Measurements from ENCODE around the gene NCOA5.
"Not testable (repeated sequence)": the region's sequence is repeated elsewhere in the genome, so short reads cannot be mapped to it uniquely, and the experiment has no call there.

NCOA5 gene

DNA sequence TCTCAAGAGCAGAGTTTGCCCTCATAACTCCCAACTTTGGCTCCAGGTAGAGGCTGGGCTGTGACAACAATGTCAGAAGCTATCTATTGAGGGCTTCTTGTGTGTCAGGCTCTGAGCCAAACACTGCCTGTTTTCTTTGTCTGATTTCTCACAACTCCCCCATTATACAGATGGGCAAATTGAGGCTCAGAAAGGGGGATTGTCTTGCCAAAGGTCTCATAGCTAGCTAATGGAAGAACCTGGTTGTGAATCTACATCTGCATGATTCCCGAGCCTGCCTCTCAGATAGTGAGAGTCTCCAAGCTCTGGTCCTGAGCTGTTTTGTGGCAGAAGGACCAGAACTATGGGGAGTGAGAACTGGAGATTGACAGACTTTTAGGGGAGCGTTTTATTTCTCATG, 29.8 kb upstream of the NCOA5 start:
- no peak for DNase-seq

DNA sequence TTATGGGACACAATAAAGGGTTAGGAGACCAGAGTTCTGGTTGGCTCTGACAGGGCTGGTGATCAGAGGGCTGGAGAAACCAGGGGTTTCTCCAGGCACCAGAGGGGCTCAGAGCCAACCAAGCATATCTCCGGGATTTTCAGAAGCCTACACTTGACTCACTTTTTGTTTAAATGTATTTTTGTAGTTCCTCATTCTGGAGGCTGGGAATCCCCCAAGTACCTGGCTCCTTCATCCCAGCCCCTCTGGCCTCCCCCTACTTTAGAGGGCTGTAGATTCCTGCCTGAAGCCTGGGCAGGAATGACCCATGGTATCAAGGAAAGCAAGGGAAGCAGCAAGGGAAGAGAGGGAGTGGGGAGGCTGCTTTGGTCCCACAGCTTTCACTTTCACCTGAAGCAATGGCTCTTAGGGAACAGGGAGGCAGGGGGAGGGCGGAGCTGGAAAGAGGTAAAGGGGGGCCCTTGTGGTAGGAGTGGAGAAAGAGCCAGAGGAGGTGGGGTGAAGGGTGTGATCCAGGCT, 29.3 kb upstream of the NCOA5 start:
- DNase-seq, result no peak

DNA sequence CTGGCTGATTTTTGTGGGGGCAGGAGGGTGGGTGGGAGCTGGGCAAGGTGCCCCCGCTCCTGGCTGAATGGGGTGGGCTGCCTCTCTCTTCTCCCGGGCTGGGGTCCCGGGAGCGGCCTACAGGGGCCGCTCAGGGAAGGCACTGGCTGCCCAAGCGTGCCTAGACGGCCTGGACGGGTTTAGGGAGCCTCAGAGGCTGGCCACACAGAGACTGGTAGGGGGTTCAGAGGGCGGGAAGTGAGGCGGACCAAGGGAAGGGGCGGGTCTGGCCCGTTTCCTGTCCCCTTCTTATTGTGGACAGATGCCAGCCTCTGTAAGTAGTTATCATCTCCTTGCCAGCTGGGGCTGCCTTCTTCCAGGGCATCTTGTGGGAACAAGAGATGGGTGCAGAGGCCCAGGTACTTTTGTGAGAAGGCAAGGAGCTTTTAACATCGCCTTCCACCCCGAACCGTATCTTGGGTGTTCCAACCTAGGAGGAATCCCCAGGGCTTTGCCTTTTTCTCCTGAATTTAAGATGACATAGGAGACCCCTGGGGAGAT, 28.8 kb upstream of the NCOA5 start:
- no peak for DNase-seq

DNA sequence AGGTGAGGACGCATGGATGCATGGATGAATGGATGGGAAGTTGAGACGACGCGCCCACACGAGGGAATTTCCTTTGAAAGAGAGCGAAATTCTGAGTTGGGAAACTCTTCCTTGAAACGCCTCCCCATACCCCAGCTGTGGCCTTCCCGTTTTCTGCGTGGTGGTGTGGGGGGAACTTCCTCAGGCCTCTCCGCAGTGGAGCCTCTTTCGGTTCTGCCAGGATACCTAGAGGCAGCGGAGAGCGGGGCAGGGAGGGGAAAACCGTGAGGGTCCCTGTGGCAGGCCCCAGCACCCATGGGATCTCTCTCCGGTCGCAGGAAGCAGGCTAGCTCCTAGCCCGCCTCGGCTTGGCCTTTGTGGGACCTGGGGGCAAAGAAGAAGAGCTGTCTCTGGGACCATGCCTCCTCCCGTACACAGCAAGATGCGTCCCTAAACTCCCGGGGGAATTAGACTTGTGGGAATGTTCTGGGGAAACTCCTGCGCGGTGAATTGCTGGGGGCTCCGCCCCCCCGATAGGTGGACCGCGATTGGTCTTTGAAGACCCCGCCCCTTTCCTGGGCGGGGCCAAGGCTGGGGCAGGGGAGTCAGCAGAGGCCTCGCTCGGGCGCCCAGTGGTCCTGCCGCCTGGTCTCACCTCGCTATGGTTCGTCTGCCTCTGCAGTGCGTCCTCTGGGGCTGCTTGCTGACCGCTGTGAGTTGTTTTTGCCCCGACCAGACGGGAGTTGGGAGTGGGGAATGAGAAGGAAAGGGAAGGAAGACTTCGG, 28.1 kb upstream of the NCOA5 start, which contains the start of gene CD40:
TSS of gene CD40 (plus strand) at position 611 of the 764 bp plus-strand sequence. CDS start at position 641, 30 bp downstream.
- DNase-seq, result no peak

DNA sequence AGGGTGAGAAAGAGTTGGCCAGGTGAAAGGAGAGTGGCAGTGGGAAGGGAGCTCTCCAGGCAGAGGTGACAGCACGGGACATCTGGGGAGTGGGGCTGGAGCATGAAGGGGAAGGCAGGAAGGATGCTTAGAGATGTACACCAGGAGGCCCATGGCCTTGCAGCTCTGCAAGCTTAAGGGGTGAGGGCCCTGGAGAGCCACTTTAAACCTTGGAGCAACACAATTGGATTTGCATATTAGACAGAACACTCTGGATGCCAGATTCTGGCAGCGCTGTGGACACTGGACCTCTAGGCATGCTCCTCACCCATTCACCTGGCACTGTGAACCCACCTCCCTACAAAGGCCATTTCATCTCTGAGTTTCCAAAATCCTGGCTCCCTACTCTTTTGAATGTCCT, 24.7 kb upstream of the NCOA5 start:
- DNase-seq, result no peak

DNA sequence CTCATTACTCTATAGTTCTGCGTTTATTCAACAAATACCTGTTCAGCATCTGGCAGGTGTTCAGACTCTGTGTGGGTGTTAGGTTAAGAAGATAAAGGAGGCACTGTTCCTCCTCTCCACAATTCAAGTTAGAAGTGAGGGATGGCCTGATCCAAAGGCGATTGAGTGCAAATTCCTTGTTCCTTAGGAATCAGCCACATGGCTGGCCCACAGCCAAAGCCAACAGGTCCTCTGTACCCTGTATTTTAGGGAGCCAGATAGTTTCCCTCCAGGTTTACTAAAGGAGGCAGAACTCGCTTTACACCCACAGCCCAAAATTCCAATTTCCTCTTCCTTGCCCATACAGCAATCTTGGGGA, 23.3 kb upstream of the NCOA5 start:
- no peak for DNase-seq

DNA sequence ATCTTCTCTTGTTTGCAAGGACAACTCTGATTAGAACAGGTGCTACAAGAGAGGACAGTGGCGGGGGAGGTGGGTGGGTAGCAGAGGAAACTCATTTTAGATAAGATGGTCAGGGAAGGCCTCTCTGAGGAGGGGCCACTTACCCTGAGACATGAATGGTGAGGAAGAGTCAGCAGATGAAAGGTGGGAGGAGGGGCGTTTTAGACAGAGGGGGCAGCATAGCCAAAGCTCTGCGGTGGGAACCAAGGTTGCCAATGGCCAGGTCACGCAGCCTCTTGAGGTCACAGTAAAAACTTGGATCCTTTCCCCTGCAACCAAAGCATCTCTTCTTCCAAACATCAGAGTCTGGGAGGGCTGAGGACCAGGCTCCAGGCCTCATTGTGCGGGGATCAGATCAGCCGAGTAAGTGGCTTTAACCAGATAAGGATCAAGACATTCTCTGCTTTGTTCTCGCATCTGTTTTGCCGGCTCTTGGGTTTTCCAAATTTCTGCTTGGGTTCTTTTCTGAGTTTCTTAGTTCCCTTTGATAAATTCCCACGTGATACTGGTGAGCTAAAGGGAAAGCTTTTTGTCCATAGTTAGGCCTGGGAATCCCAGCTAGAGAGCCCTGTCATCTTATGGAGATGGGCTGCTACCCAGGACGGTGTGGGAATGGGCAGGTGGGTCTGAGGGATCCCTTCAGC, 22.8 kb upstream of the NCOA5 start:
- DNase-seq, result no peak

DNA sequence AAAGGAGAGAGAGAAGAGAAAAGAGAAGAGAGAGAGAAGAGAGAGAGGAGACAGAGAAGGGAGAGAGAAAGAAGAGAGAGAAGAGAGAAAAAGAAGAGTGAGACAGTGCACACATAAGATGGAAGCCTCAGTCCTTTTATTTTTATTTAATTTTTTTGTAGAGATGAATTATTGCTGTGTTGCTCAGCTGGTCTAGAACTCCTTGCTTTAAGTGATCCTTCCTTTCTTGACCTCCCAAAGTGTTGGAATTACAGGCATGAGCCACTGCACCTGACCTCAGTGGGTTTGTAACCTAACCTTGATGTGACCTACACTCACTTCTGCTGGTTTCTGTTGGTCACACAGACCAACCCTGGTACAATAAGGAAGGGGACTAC, 22.1 kb upstream of the NCOA5 start:
- DNase-seq, result no peak

DNA sequence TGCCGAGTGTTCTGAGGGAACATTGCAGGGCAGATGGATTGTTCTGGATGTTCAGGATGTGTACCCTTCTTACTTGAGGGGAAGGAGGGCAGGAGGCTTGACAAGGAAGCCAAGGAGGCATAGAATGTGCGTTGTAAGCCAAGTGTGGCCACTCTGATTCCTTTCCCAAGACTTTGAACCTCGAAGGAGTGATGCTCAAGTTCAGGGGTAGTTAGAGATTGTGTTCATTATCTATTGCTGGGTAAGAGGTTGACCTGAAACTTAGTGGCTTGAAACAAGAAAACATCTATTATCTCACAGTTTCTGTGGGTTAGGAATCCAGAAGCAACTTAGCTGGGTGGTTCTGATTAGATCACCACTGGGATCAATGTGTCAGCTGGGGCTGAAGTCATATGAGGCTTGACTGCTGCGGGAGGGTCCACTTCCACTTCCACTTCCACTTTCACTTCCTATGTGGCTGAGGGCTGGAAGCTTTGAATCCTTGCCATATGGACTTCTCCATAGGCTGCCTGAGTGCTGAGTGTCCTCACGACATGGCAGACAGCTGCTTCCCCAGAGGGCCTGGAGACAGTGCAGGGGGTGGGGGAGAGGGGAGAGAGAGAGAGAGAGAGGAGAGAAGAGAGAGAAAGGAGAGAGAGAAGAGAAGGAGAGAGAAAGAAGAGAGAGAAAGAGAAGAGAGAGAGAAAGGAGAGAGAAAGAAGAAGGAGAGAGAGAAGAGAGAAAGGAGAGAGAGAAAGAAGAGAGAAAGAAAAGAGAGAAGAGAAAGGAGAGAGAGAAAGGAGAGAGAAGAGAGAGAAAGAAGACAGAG, 21.5 kb upstream of the NCOA5 start:
- no peak for DNase-seq

DNA sequence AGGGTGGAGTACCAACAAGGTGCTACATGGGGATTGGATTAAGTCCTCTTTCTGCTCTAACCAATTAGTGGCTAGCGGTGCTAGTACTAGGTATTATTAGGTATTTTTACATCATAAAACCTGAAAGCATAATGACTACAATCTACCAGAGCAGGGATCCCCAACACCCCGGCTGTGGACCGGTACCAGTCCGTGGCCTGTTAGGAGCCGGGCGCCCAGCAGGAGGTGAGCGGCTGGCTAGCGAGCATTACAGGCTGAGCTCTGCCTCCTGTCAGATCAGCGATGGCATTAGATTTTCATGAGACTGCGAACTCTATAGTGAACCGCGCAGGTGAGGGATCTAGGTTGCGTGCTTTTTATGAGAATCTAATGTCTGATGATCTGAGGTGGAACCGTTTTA, 19.2 kb upstream of the NCOA5 start:
- no peak for DNase-seq

DNA sequence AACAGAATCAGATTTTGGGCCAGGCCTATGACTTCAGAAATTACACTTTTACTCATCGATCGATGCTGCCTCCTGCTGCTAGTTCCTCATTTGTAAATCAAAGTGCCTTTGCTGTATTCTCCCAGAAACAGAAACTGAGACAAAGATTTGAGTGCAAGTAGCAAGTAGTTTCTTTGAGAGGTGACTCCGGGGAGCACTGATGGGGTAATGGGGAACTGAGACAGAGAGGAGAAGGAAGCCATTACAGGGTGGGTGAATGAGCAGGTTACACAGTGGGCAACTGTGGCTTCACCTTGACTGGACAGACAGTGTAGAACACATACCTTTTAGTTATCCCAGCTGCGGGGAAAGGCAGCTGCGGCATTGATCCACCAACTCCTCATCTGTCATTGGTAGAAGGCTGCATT, 18.7 kb upstream of the NCOA5 start:
- no peak for DNase-seq

DNA sequence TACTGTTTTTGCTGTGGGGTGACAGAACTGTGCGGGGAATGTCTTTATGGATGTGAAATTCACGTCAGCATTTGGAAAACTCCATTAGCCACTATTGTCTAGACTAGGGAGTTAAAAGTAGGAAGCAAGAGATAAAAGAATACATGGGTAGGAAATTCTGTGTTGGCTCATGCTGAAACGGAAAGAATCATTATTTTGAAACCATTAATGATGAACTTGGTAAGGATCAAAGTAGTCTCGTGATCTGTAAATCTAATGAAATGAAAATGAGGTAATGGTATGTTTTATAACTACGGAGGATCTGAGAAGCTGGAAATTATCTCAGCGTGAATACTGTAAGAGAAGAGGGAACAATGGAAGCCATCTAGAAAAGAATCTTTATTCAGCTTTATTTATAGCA, 17.3 kb upstream of the NCOA5 start:
- DNase-seq, result no peak

DNA sequence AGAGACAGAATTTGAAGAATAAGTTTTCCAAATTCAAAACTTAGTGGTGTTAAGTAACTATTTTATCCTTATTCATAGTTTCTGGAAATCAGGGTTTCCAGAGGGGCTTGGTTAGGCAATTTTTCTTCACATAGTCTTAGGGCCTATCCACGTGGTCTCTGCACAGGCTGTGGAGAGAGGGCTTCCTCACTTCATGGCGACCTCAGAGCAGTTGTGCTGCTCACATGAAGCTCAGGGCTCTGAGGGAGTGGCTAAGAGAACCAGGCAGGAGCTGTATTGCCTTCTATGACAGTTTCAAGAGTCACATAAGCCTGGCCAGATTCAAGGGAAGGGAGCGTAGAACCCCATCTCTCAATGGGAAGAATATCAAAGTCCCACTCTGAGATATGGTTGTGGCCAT, 14.5 kb upstream of the NCOA5 start:
- DNase-seq, result no peak

DNA sequence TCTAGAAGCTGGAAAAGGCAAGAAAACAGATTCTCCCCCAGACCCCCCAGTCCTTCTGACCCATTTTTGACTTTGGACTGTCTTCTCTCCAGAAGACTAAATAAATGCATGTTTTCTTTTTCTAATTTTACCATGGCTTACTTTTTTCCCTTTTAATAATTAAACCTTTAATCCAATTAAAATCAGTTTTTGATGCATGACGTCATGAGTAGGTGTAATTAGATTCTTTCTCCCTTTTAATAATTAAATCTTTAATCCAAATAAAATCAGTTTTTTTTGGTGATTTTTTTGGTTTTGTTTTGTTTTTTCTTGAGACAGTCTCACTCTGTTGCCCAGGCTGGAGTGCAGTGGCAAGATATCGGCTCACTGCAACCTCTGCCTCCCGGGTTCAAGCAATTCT, 13.2 kb upstream of the NCOA5 start:
- no peak for DNase-seq

DNA sequence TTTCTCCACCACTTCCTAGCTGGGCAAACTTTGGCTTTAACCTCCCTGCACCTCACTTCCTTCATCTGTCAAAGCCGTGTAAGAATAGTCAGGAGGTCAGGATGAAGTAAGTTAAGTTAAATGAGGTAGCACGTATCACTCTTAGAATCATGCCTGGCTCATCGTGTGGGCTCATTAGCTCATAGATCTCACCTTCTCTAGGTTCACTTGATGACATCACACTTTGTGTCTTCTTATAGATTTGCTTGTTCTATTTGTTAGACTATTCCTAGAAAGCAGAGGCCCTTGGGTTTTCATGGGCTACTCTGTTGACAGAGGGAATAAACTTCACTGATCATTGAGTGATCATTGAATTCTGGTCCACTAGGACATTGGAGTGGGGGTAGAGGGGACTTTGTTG, 12.2 kb upstream of the NCOA5 start:
- DNase-seq, result no peak

DNA sequence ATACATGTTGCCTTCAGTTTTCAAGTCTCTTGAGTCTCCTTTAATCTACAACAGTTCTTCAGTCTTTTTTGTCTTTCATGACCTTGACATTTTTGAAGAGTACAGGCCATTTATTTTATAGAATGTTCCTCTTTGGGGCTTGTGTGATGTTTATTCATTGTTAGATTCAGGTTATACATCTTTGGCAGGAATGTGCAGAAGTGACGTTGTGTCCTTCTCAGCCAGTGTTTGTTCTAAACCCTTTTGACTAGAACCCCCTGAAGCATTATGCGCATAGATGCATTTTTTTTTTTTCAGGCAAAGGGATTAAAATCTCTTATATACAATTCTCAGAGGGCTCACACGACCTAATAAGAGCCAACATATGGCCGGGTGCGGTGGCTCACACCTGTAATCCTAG, 11.2 kb upstream of the NCOA5 start:
- DNase-seq, result no peak

DNA sequence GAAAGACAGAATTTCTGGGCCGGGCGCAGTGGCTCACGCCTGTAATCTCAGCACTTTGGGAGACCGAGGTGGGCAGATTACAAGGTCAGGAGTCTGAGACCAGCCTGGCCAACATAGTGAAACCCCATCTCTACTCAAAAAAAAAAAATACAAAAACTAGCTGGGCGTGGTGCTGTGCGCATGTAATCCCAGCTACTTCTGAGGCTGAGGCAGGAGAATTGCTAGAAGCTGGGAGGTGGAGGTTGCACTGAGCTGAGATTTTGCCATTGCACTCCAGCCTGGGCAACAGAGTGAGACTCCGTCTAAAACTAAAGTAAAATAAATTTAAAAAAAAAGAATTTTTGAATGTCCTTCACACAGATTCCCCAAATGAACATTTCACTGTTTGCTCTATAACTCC, 10.7 kb upstream of the NCOA5 start:
- not testable (repeated sequence) for DNase-seq

DNA sequence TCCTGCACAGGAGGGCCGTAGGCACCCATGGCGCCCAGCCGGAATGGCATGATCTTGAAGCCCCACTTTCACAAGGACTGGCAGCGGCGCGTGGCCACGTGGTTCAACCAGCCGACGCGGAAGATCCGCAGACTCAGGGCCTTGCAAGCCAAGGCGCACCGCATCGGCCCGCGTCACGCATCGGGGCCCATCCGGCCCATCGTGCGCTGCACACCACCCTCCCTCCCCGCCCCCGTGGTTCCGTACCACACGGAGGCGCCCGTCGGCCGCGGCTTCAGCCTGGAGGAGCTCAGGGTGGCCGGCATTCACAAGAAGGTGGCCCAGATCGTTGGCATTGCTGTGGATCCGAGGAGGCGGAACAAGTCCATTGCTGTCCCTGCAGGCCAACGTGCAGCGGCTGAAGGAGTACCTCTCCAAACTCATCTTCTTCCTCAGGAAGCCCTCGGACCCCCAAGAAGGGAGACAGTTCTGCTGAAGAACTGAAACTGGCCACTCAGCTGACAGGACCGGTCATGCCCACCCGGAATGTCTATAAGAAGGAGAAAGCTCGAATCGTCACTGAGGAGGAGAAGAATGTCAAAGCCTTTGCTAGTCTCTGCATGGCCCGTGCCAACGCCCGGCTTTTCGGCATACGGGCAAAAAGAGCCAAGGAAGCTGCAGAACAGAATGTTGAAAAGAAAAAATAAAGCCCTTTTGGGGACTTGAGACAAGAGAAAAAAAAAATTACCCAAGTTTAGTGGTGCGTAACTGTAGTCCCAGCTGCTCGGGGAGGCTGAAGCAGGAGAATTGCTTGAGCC, 9.9 kb upstream of the NCOA5 start:
- DNase-seq, result no peak

DNA sequence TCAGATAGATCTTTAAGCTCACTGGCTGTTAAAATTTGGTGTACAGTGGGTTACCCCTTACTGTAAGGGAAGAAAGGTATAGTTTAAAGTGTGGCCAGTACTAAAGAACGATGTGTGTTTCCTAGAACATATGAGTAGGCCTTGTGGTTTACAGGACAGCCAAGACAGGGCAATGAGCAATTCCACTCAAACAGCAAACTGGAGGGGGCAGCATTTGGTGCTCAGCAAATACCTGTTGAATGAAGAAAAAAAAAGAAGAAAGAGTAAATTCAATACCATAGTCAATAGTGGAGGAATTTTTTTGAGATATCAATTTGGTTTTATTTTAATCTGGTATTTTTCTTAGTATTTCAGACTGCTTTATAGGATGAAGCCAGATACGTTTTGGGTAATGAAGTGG, 3.8 kb upstream of the NCOA5 start:
- no peak for DNase-seq

DNA sequence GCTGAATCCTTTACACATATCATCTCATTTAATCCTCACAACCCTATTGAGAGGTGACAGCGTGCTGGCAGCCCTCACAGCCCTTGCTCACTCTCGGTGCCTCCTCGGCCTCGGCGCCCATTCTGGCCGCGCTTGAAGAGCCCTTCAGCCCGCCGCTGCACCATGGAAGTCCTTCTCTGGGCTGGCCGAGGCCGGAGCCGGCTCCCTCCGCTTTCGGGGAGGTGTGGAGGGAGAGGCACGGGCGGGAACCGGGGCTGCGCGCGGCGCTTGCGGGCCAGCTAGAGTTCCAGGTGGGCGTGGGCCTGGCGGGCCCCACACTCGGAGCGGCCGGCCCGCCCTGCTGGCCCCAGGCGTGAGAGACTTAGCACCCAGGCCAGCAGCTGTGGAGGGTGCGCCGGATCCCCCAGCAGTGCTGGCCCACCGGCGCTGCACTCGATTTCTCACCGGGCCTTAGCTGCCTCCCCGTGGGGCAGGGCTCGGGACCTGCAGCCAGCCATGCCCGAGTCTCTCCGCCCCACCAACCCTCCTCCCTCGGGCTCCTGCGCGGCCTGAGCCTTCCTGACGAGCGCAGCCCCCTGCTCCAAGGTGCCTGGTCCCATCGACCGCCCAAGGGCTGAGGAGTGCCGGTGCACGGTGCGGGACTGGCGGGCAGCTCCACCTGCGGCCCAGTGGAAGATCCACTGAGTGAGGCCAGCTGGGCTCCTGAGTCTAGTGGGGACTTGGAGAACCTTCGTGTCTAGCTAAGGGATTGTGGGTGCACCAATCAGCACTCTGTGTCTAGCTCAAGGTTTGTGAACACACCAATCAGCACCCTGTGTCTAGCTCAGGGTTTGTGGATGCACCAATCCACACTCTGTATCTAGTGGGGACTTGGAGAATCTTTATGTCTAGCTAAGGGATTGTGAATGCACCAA, 2.1 kb upstream of the NCOA5 start:
- not testable (repeated sequence) for DNase-seq

DNA sequence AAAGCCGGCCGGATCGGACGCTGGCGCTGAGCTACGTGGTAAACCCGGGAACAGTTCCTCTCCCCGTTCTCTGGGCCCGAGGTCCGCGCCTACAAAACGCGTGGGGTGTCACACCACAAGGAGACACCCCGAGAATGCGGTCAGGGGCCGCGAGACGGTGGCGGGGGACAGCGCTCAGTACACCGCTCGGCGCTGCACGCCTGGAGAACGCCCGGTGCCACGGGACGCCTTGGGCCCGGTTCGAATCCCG, 670 bp downstream of the NCOA5 start:
- no peak for DNase-seq
